ENCODE data around the gene FAM163B. TPM values are rescaled to one million over a fixed set of nuclear protein-coding genes. Genes with fewer than 3 reads are reported as not detected.

FAM163B gene
- total RNA-seq, 1 experiment from 2014 or later = 2.0 TPM

- H3K9me3 Mint-ChIP-seq = no peaks in the 10 kb centered on the region
- no peak for ATAC-seq
- H3K4me3 Mint-ChIP-seq = no peak overlapping the region
- TF ChIP-seq KAT7 (CRISPR knock-in tag; IDR thresholded peaks at IDR 0.05; ENCODE audit: borderline replicate concordance) (no peak), NR2C2 (CRISPR knock-in tag; IDR thresholded peaks at IDR 0.05) (no peak), USF2 (CRISPR knock-in tag; IDR thresholded peaks at IDR 0.05) (no peak), ATF2 (CRISPR knock-in tag; IDR thresholded peaks at IDR 0.05; ENCODE audit: borderline replicate concordance, low read depth) (no peak), ZNF396 (CRISPR knock-in tag; IDR thresholded peaks at IDR 0.05; ENCODE audit: borderline replicate concordance) (no peak), TEAD4 (CRISPR knock-in tag; IDR thresholded peaks at IDR 0.05) (no peak), GABPB1 (CRISPR knock-in tag; IDR thresholded peaks at IDR 0.05) (no peak), ZBTB43 (CRISPR knock-in tag; IDR thresholded peaks at IDR 0.05) (no peak), ZNF317 (CRISPR knock-in tag; IDR thresholded peaks at IDR 0.05; ENCODE audit: borderline replicate concordance, low read depth) (no peak), NFYB (CRISPR knock-in tag; conservative IDR thresholded peaks at IDR 0.05; ENCODE audit: low read depth) (no peak), TP53 (CRISPR knock-in tag; IDR thresholded peaks at IDR 0.05) (no peak)
- ChIA-PET POLR2A (no interaction called here), CTCF (interaction anchor here (0.6 to 0.7 kb wide), 2 partner anchors 8 to 164 kb away, joined by 3 to 4 read pairs; no protein-coding TSS in a partner anchor)
- no peak overlapping the region for H3K27ac Mint-ChIP-seq
- H3K4me1 Mint-ChIP-seq = peaks cover 8% of the 10 kb centered on the region
- no peaks in the 10 kb centered on the region for H3K36me3 Mint-ChIP-seq
- no peak for DNase-seq (ENCODE audit: low spot score)
- H3K27me3 Mint-ChIP-seq (ENCODE audit: low read depth) = no peaks in the 10 kb centered on the region
Measured at GRCh38 chr9:133551446-133551845, 57.7 kb downstream of the FAM163B start.

GRCh38 chr9:133547116-133547515, 62.1 kb downstream of the FAM163B start:
- H3K27ac Mint-ChIP-seq = peak overlapping the region; percentile 10; the same call in 1 of the 2 replicates
- no peaks in the 10 kb centered on the region for H3K9me3 Mint-ChIP-seq
- H3K4me3 Mint-ChIP-seq = no peak overlapping the region
- DNase-seq (ENCODE audit: low spot score) = no peak
- H3K4me1 Mint-ChIP-seq = peaks cover 4% of the 10 kb centered on the region
- ChIA-PET CTCF (interaction anchor here (0.9 to 1.5 kb wide), 2 partner anchors 8 to 196 kb away, joined by 3 to 4 read pairs; no protein-coding TSS in a partner anchor), POLR2A (no interaction called here)
- no peaks in the 10 kb centered on the region for H3K36me3 Mint-ChIP-seq
- H3K27me3 Mint-ChIP-seq (ENCODE audit: low read depth) = no peaks in the 10 kb centered on the region
- ATAC-seq = no peak
- TF ChIP-seq FOXP1 (CRISPR knock-in tag; IDR thresholded peaks at IDR 0.05; ENCODE audit: borderline replicate concordance) (no peak), FOXJ3 (CRISPR knock-in tag; IDR thresholded peaks at IDR 0.05; ENCODE audit: borderline replicate concordance) (no peak), ZNF121 (CRISPR knock-in tag; IDR thresholded peaks at IDR 0.05) (no peak), ZSCAN18 (CRISPR knock-in tag; IDR thresholded peaks at IDR 0.05) (no peak), GRHL2 (CRISPR knock-in tag; IDR thresholded peaks at IDR 0.05; ENCODE audit: insufficient replicate concordance, severe bottlenecking) (no peak), TCF7 (CRISPR knock-in tag; IDR thresholded peaks at IDR 0.05; ENCODE audit: low read depth) (no peak), ZNF416 (CRISPR knock-in tag; IDR thresholded peaks at IDR 0.05) (no peak), JAZF1 (CRISPR knock-in tag; IDR thresholded peaks at IDR 0.05) (no peak), ATF6 (CRISPR knock-in tag; IDR thresholded peaks at IDR 0.05) (no peak), OVOL2 (CRISPR knock-in tag; IDR thresholded peaks at IDR 0.05; ENCODE audit: borderline replicate concordance) (no peak), MLX (CRISPR knock-in tag; IDR thresholded peaks at IDR 0.05) (no peak), AR (CRISPR knock-in tag; IDR thresholded peaks at IDR 0.05) (no peak), CREM (CRISPR knock-in tag; IDR thresholded peaks at IDR 0.05) (no peak), TEAD4 (CRISPR knock-in tag; IDR thresholded peaks at IDR 0.05) (no peak), IRF1 (CRISPR knock-in tag; IDR thresholded peaks at IDR 0.05) (no peak)

All from WTC11 (cell line).